Stimulated activated naive CD8-positive, alpha-beta T cell treated with anti-CD3 and anti-CD28 coated beads, Interleukin-15, Interleukin-2, amounts not matched to agents 100 U/mL and 50 U/mL, for 24 hours (primary cell): ENCODE data around the gene TOM1L2.
A peak's percentile ranks its signal among the peaks of the same experiment; 100 is the strongest.
"Not testable (repeated sequence)": the region's sequence is repeated elsewhere in the genome, so short reads cannot be mapped to it uniquely, and the experiment has no call there.

Source experiments
- ATAC-seq: fragments of 150-1000 bp; cut with Tn5 transposase; one replicate; pipeline ENCODE4 v1.10.0; 2021
- DNase-seq: peaks from one replicate; pipeline ENCODE4 v3.0.0; 2021

TOM1L2 gene

DNA sequence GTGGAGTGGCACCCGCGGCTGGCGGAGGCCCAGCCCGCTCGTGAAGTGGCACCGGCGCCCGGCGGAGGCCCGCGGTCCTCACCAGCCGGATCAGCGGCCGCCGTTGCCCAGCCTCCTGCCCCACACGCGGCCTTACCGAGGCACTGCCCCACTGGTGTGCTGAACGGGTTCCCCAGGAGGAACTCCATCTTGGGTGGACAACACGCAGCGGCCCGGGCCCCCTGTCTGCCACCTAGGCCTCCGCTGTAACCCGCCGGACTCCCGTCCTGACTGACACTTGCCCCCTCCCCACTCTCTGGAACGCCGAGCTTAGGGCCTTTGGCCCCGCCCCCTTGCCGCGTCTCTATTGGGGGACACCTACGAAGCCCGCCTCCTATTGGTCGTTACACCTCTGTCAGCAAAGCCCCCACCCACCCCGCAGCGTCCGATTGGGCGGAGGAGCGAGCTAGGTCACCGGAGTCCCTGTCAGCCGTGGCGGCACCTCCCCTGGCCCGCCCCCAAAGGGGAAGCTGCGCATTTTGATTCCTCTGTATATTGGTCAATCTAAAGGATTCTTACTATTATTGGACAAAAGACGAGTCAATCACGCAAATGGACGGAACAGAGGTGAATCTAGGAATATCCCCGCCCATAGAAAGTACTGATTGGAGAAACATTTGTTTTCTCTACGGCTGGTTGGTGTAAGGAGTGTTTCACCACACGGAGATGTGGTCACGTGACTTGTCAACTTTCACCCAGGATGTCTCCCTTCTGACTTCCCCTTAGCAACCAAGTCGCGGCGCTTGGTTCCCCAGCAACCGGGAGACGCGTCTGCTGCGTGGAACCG is at the start of gene TOM1L2, which contains the start of gene DRC3:
TOM1L2 (minus strand) TSS at position 275 of the 826 bp plus-strand sequence; CDS start at position 188, 87 bp downstream.
DRC3 (plus strand) TSS at position 737 of the 826 bp plus-strand sequence. CDS start 4,737 bp downstream, outside the sequence.
- ATAC-seq (peak; percentile 99), DNase-seq (peak; percentile 100)

DNA sequence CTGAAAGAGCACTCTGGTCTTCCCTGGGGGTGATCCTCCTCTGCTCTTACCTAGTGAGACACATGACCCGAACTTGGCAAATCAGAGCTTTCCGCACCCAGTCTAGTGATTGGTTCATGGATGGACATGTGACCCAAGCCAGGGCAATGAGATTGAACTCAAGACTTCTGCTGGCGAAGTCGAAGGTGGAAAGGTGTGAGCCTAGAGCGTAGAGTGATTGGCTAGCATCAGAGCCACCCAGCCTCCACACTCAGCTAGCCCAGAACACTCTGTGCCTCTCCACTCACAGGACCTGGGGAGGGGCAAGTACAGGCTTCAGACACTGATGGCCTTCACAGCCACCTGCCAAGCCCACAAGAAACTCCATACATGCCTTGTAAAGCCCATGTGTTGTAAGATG is 49.2 kb upstream of the TOM1L2 start:
- no peak for DNase-seq
- ATAC-seq: no peak

DNA sequence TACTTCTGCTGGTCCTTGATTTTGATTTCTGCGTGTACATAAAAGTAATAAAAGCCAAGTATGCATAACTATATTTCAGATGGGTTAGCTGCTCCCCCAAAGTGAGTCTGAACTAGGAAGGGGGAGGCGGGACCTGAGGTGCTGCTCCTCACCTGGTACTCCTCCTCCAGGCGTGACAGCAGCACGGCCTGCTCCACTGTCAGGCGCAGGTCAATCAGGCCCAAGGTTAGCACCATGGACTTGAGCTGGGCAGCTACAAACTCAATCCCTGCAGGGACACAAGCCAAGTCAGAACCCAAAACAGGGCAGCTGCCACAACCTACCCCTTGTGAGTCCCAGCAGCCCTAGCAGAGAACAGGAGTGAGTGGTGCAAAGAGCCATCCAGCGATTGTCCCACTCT is 48.8 kb upstream of the TOM1L2 start:
- ATAC-seq: no peak
- no peak for DNase-seq

DNA sequence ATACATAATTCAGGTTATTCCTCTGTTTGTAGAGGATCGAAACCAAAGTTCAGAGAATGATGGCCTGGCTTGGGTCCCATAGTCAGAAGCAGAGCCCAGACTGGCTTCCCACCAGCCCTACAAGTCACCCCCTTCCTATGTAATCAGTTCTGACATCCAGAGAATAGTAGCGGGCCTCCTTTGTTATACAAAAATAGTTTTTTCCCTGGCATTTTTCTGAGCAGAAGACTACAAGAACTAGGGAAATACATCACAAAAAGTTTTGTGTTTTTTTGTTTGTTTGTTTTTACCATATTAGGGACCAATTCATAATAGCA is 47.6 kb upstream of the TOM1L2 start:
- ATAC-seq (no peak), DNase-seq (no peak)

DNA sequence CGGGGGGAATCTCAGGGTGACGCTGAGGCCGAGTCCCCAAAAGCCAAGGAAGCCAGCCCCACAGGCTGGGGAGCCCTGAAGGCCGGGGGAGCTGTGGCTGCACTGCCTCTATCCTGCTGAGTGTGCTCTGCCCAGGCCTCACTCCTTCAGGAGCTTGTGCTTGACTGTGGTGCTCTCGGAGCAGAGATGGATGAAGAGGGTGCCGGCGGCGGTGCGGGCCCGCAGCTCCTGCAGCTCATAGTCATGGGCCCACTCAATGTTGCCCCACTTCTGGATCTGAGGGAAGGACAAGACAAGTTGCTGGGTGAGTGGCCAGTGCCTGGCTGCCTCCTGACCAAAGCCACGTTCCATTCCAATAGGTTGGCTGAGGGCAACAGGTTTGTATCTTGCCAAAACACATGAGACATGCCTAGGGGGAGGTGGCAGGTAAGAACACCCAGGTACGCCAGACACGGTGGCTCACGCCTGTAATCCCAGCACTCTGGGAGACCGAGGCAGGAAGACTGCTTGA is 46.3 kb upstream of the TOM1L2 start:
- no peak for DNase-seq
- no peak for ATAC-seq

DNA sequence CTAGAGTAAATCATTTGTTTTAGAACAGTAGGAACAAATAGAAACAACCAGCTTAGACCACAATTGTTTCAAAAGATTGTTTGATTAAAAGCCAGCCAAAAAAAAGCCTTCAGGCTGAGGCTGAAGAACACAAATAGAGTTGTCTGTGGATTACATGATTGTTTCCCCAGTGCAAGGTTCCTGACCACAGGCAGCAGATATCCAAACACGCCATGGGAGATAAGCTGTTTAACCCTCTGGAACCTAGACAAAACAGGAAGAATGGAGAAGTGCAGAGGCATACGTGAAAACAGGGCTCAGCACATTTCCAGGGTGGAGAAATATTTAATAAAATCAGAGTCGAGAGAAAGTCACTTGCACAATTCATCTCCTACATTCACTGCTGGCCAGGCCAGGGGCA is 45.8 kb upstream of the TOM1L2 start:
- no peak for ATAC-seq
- no peak for DNase-seq

DNA sequence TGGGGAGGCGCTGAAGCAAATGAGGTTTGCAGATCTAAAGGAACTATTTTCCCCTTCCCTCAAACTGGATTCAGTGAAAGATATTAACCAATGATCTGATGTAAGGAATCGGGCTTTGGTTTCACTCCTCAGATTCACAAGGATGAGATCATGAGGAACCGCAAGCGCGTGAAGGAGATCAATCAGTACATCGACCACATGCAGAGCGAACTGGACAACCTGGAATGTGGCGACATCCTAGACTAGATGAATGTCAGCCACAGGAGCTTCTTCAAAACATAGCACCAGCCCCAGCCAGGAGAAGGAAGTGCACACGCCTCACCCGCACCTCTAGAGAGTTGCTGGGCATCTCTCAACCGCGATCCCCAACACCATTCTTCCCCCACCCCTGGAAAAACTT is 44.2 kb upstream of the TOM1L2 start:
- DNase-seq: no peak
- no peak for ATAC-seq

DNA sequence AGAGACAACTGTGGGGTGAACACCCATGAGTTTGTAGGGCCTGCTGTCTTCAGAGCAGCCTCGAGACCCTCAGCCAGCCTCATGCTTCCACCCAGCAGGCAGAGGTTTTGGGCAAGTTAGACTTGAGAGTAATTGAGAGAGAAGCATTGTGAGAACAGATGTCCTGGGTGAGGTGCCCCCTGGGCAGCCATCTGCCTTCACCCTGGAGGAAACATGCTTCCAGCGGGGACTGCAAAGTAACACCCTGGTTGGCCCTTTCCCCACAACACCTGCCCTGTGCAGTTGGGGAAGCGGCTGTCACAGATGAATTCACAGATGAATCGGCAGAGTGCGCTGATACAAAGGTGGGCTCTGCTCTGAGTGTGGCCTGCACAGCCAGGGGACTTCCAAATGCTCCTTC is 43.4 kb upstream of the TOM1L2 start:
- ATAC-seq: no peak
- DNase-seq: no peak

DNA sequence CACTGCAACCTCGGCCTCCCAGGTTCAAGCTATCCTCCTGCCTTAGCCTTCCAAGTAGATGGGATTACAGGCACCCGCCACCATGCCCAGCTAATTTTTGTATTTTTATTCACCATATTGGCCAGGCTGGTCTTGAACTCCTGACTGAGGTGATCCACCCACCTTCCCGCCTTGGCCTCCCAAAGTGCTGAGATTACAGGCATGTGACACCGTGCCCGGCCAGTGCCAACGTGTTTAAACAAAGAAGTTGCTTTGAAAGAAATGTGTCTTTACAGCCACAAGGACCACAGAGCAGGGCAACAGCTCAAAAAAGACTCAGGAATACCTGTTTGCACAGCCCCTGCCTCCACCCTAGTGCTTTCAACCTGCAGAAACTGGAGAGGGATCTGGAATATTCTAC is 41.8 kb upstream of the TOM1L2 start:
- DNase-seq (no peak), ATAC-seq (no peak)

DNA sequence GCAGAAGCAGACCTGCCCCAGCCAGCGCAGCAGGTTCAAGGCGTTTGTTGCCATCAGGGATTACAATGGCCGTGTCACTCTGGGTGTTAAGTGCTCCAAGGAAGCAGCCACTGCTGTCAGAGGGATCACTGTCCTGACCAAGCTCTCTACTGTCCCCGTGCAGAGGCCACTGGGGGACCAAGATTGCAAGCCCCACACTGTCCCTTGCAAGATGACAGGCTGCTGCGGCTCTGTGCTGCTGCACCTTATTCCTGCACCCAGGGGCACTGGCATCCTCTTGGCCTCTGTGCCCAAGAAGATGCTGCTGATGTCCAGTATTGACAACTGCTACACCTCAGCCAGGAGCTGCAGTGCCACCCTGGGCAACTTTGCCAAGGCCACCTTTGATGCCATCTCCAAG is 39.1 kb upstream of the TOM1L2 start:
- ATAC-seq: no peak

DNA sequence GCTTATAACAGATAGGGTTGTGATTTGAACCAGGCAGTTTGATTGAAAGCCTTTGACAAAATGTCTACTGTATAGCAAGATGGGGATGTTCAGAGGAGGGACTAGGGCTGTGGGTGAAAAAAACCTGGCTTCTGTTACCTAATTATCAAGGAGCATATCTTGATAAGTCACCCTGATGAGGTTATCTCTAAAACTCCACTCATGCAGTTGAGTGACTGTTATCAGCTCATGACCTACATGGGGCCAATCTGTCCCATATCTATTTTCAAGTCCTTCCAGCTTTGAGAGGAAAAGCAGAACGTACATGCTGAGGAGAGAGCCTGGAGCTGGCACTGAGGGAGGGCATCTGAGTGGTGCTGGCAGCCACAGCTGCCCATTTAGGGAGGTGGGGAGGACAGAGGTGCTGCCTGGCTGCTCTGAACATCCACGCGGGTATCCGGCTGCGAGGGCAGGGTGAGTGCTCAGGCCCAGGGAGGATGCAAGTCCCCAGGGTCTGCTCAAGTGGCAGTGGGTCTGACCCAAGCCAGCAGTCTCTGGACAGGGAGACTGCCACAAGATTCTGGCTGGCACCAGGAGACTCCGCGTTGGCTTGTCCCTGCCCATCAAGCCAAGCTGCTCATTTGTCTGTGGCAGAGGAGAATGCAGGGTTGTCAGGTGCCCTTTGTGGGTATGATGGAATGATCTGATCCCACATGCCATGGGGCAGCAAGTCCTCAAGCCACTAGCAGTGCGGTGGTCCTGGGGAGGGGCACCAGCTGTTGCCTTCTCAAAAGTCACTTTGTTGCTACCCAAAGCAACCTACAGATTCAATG is 37.6 kb upstream of the TOM1L2 start:
- ATAC-seq (no peak), DNase-seq (no peak)

More for the DNA sequence above, 39.1 kb upstream of the TOM1L2 start:
- DNase-seq: no peak

DNA sequence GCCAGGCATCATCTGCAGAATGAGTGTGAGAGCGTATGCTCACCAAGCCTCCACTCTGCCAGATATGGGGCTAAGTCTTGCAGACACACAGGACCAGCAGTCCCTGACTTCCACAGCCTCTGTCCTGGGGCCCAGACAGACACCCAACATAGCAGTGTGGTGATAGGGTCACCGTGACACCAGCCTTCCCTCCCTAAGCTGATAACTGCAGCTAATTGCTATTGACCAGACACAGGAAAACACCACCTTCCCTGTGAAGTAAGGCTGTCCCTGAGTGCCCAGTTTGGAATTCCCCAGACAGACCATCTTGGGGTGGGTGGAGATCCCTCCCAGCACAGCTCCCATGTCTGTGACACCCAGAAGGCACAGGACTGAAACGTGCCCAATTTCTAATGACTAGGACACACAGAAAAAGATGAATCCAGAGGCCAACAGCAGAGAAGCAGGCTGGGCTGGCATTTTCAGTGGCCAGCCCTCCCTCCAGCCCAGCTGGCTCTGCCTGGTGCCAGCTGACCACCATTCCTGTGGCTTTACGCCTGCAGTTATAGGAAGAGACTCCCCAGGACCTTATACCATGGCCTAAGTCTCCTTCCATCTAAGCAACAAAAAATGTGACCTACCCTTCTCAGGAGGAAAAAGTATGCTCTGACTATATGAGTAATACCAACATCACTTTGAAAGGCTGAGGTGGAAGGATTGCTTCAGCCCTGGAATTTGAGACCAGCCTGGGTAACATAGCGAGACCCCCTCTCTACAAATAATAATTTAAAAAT is 36.5 kb upstream of the TOM1L2 start:
- DNase-seq (no peak), ATAC-seq (no peak)

DNA sequence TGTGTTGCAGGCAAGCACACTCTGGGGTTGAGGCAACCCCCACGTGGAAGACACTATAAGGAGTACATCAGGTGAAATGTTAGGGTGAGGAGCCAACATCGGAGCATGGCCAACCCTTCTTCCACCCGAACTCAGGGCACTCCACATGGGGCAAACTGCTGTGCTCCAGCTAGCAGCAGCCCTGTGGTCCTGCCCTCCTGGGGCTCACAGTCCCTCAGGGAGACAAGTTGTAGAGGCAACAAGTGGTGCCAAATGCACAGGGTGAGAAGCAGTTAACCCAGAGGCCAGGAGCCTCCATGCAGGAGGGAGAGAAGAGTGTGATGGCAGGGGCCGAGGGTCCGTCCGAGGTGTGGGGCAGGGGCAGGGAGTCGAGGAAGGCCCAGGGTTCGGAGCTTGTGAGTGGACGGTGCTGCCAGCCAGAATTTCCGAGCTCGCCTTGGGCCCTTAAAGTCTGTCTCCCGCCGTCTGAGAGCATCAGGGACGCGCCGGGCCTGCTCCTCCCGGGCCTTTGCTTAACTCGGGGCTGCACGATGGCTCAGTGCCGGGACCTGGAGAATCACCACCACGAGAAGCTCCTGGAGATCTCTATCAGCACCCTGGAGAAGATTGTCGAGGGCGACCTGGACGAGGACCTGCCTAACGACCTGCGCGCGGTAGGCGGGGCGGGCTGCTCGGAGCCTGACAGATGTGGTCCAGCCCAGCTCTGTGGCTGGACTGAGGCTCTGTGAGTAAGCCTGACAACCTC is 34.5 kb upstream of the TOM1L2 start:
- DNase-seq: no peak
- ATAC-seq: no peak

DNA sequence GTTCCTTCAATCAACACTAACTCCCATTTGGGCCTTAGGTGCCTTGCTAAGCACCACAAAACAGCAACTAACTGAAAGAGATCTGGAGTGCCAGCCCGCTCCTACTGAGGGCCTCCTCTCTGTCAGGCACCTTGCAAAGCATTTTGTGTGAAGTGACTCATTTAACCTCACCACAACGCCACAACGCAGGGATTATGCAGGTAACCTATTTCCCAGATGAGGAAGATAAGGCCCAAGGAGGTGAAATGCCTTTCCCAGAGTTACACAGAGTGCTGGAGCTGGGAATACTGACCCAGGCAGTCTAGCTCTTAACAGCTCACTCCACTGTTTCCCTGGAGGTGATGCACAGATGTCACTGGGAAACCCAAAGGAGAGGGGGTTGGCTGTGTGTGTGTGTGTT is 33.3 kb upstream of the TOM1L2 start:
- DNase-seq (no peak), ATAC-seq (no peak)

DNA sequence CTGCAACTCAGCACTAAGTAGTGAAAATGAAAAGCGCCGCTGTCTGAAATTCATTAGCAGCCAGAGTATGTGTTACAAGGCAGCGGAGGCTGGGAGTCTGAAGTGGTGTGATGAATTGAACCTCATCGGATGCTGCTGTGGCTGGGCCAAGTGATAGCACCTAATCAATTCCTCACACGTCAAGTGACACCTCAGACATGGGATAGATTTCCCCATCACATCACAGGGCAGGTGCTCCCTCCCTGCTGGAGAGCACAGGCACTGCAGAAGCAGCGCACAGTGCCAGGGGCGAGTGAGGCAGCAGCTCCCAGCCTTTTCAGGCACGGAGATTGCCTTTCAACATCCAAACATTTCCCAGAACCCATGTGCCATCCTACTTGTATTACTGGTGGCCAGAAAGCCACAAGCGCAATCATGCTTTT is 32.7 kb upstream of the TOM1L2 start:
- no peak for ATAC-seq
- no peak for DNase-seq

DNA sequence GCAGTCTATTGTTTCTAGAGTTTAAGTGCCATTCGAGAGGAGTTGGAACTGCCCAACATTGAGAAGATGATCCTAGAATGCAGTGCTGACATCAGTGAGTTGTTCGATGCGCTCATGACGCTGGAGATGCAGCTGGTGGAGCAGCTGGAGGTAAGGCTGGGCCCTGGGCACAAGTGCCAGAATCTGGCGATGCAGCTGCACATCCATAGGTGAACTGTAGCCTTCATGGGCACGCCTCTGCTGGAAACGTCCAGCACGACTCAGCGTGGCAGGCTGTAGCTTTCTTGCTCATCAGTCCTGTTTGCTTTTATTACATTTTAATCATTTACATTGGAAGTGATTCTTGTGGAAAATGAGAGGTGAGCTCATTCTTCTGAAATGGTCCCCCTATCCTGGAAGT is 32.1 kb upstream of the TOM1L2 start:
- ATAC-seq: no peak
- no peak for DNase-seq

DNA sequence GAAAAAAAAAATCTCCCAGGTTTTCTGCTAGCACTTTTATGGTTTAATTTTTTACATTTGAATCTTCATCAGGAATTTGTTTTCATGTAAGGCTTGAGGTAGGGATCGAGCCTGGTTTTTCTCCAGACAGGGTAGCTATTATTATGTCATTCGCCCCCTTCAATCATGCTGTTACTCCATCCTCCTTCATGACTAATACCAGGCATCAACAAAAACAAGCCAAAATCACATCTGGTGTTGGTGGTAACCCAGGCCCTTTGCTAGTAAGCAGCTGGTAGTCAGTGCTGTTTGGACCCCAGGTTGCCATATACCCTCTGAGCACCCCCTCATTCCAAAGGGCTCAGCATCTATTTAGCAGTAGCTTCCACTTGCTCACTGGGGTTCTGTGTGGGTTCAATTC is 30.0 kb upstream of the TOM1L2 start:
- no peak for DNase-seq
- ATAC-seq: no peak

DNA sequence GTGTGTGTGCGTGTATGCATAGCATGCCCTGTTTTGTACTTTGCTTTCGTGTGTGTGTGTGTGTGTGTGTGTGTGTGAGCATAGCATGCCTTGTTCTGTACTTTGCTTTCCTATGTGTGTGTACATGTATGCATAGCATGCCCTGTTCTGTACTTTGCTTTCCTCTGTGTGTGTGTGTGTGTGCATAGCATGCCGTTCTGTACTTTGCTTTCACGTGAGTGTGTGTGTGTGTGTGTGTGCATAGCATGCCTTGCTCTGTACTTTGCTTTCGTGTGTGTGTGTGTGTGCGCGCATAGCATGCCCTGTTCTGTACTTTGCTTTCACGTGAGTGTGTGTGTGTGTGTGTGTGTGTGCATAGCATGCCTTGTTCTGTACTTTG is 27.8 kb upstream of the TOM1L2 start:
- DNase-seq: no peak
- ATAC-seq: no peak

DNA sequence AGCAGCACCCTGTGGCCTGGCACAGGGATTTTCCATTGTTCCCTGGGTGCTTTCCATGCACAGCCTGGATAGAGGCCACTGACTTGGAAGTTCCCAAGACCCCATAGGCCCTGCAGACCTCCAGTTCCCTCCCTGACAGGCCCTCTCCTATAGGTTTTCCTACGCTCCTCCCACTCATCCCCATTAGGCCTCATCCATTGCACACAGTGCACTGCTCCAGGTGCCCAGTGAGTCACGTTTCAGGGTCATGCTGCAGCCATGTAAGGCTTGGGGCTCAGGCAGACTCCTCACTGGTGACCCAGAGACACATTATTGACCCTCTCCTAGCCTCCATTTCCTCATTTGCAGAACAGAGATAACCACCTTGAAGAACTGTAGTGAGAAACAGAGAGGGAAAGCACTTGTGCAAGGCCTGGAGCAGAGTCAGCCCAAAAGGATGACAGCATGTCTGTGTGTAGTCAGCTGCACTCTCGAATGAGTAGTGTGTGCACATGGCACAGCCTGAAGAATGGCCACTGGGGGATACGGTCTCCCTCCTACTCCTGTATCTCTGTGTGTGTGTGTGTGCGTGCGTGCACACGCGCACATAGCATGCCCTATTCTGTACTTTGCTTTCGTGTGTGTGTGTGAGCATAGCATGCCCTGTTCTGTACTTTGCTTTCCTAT is 27.3 kb upstream of the TOM1L2 start:
- DNase-seq: no peak
- ATAC-seq: no peak

DNA sequence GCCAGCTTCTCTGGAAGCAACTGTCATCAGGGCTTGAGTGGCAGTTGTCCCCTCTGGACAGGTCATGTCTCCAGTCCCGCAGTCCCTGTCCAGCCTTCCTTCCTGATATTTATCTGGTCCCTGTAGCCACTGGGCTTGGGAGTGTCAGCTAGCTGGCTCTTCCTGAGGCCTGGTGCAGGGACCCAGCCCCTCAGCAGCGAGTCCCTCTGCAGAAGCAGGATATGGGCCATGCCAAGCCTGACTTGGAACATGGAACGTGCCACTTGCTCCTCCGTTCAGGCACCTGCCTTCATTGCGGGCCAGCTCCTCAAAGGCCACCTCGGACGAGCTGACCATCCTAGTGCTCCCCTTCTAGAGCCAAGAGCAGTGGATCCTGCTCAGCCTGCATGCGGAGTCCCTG is 26.7 kb upstream of the TOM1L2 start:
- ATAC-seq (no peak), DNase-seq (no peak)

DNA sequence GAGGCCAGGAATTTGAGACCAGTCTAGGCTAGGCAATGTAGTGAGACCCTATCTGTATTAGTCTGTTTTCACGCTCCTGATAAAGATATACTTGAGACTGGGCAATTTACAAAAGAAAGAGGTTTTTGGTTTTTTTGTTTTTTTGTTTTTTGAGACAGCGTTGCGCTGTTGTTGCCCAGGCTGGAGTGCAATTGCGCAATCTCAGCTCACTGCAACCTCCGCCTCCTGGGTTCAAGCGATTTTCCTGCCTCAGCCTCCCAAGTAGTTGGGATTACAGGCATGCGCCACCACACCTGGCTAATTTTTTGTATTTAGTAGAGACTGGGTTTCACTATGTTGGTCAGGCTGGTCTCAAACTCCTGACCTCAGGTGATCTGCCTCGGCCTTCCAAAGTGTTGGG is 23.7 kb upstream of the TOM1L2 start:
- not testable (repeated sequence) for DNase-seq, ATAC-seq
